A172 (cell line): ENCODE results near the gene N4BP2L2. TPM values are rescaled to one million over a fixed set of nuclear protein-coding genes. Genes with fewer than 3 reads are reported as not detected.

Experiments used
- DNase-seq: peaks from one replicate; pipeline ENCODE4 v3.0.0-alpha.2; 2015; ENCODE audit warnings: low spot score
- total RNA-seq: library from RNA; depleted of rRNA; stranded (reverse); fragments of >200 nt; shearing (Covaris generic); gene quantifications from 2 replicates; pipeline ENCODE4 v1.2.3, GENCODE V29; 2014

N4BP2L2 gene
- total RNA-seq, 1 experiment from 2014 or later, result 81.2 TPM

- DNase-seq, result no peak
Observed at GRCh38 chr13:32471187-32471922, 67.2 kb downstream of the N4BP2L2 start.

DNA sequence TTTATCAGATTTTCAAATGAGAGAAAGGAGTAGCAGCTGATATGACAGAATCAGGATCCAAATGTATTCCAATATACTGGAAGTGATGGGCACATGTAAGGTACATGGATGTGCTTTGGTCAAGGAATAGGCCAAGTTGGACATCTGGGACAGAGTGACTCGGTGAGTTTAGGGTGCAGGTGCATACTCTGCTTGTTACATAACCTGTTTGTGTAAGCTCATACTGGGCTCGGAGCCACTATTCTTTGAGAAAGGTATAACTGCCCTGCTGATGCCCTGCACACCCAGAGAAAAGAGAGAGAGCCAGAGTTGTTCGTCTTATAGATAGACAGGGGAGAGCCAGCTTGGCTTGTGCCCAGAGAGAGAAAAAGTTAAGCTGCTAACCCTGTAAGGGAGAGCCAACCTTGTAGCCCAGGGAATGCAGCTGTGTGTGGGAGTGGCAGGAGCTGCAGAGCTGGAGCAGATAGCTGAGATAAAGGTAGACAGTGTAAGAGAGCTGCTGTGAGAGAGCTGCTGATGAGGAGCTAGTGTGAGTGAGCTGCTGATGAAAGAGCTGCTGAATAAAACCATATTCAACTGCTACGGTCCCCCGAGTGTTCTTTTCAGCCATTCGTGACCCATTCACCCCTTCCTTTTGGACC is 70.0 kb downstream of the N4BP2L2 start:
- DNase-seq, result no peak

GRCh38 chr13:32456591-32456990 is 82.0 kb downstream of the N4BP2L2 start:
- DNase-seq, result no peak

DNA sequence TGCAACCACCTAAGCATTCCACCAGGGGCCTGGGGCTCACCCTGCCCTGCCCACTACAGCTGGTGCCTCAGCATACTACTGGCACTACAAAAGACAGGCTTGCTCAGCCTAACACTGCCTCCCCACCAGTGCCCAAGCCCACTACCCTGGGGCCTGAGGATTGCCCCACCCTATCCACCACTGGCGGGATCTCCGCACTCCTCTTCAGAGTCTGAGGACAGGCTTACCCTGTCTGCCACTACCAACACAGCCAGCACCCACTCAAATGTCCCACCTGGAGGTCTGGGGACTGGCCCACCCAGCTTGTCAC is 83.0 kb downstream of the N4BP2L2 start:
- DNase-seq, result no peak

DNA sequence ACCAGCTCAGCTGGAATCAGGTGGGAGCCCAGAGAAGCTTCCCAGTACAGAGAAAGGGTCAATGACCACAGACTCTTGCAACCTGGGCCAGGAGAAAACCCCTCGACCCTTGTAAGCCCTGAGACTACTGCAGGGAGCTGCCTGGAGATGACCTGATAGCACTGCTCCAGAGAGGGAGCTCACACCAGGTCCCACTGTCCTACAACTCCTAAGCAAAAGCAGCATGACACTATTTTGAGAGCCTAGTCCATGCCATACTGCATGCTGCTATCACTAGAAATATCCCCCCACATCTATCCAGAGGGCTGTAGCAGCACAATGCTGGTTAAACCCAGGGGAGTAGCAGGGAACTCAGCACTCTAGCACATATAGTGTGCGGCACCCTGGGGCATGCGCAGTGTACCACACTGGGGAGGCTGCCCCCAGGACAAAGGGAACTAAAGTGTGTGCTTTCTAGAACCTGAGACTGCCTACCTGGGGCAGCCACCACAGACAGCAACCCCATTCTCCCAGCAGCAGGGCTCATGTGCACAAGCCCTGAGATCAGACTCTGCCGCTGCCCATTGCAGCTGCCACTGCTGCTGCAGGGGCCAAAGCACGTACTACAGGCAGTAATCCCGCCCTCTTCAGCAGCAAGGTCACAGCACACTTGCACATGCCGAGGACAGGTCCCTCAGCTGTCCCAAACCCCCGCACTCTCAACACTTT is 83.6 kb downstream of the N4BP2L2 start:
- no peak for DNase-seq

- no peak for DNase-seq
Observed at GRCh38 chr13:32453981-32454380, 84.6 kb downstream of the N4BP2L2 start.

GRCh38 chr13:32448972-32449371 is 89.6 kb downstream of the N4BP2L2 start:
- no peak for DNase-seq

GRCh38 chr13:32447894-32448623 is 90.5 kb downstream of the N4BP2L2 start:
- DNase-seq, result no peak

DNA sequence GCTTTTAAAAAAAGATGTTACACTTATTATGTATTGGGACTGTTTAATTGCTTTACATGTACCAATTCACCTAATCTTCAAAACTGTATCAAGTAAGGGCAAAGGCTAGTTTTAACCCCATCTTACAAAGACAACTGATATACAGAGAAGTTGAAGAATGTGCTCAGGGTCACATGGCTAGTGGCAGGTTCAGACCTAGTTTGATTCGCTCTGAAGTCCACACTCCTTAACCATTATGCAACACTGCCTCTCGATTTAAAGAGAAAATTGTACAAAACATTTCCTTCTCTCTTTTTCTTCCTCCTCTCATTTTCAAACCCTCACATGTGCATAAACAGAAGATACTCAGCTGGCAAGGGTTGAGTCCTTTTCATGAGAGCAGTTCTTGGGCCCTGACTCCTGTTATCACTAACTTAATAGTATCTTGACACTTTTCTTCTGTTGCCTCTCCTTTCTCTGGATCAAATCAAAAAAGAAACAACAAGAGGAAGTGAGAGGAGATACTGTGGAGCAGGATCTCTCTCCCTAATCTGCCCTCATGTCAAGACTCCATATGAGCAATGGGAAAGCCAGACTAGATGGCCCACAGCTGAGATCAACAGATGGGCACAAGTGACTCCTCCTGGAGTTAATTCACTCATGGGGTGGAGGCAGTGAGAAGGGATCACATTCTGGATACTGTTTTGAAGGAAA is 91.7 kb downstream of the N4BP2L2 start:
- DNase-seq, result no peak

- no peak for DNase-seq
Observed at GRCh38 chr13:32446220-32446619, 92.4 kb downstream of the N4BP2L2 start.

GRCh38 chr13:32445461-32445860 is 93.1 kb downstream of the N4BP2L2 start:
- DNase-seq, result no peak

DNA sequence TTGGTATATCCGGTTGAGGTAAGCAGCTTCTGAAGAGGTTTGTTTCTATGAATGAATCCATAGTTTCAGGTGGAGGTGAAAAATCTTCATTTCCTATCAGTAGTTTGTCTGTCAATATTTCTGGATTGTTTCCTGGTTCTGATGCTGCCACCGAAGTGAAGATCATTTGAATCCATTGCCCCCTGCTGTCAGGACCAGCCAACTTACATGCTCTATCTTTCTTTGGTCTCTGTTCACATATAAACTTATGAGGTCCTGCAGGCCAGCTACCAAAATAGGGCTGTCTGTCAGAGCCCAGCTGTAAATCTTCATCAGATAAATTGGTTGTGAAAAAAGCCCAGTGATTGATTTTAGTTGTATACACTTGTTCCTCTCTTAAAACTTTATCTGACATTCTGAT is 95.5 kb downstream of the N4BP2L2 start:
- DNase-seq, result no peak

- DNase-seq, result no peak
Observed at GRCh38 chr13:32438871-32439270, 99.7 kb downstream of the N4BP2L2 start.

- no peak for DNase-seq
Observed at GRCh38 chr13:32432856-32433255, 105.7 kb downstream of the N4BP2L2 start.

- no peak for DNase-seq
Observed at GRCh38 chr13:32431361-32431760, 107.2 kb downstream of the N4BP2L2 start.

DNA sequence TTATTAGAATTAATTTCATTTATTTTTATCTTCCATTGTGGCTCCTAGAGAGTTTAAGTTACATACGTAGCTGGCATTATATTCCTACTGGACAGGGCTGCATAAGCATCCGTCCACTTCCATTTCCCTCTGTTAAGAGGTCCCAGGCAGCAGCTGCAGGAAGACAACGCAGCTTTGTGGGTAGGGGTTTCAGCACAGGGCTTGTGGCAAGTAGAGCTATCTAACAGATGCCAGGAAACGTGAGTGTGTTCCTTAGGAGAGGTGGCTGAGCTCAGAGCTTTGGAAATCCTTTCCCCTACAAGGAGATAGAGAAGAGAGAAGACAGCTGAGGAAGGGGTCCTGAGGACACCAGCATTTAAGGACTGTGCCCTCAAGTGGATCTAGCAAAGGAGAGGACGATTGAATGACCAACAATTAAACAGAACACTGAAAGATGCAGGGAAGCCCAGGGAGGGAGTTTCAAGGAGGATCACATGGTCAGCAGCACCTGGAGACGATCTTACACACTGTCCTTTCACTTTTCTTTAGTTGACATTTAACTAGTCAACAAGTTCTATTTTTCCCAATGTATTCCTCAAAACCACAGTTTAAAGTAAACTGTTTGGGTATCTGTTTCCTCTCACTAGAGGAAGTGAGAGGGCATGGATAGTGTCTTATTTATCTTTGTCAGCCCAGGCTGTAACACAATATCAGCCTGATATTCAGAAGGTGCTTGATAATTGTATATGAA is 108.4 kb downstream of the N4BP2L2 start:
- DNase-seq, result no peak

DNA sequence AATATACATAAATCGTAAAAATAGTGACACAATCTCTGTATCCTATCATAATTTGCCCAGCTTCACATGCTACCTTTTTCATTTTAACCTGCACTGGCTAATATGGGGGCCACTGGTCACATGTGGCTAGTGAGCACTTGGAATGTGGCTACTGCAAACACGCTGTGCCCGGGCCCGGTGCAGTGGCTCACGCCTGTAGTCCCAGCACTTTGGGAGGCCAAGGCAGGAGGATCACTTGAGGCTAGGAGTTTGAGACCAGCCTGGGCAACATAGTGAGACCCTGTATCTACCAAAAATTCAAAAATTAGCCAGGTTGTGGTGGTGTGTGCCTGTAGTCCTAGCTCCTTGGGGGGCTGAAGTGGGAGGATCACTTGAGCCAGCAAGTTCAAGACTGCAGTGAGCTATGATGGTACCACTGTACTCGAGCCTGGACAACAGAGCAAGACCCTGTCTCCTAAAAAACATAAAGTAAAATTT is 109.1 kb downstream of the N4BP2L2 start:
- no peak for DNase-seq

DNA sequence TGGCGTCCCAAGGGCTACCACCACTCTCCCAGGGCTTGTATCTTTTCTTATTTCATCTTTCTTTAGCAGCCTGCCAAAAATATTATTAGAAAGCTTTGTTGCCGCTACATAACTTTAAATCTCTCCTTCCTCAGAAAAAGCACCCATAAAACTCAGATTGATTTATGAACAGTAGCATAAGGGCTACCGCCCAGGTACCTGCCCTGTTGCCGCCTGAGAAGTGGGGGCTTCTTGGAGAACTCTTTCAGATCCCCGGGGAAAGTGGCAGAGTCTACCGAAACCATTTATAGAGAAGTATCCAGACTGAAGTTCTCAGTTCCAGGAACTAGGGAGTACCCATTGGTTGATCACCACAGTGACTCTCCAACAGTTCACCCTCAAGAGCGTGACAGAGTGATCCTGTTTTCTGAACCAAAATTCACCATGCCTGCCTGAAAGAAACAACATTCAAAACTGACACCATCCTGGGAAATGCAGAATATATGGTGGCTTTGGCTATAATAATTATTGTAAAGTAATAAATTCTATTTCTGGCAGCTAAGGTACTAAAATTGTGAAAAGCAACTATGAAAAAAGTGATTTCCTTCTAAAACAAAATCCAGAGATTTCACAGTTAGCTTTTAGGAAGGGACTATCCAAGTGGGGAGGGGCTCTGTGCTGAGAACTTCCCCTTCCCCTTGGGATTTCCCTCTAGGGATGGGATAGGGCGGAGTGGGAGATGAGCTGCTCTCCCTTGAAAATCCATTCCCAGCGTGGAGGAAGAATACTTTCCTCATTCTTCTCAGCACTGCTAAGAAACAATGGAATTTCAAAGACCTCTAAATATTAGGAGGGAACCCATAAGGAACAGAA is 109.8 kb downstream of the N4BP2L2 start:
- DNase-seq, result no peak

DNA sequence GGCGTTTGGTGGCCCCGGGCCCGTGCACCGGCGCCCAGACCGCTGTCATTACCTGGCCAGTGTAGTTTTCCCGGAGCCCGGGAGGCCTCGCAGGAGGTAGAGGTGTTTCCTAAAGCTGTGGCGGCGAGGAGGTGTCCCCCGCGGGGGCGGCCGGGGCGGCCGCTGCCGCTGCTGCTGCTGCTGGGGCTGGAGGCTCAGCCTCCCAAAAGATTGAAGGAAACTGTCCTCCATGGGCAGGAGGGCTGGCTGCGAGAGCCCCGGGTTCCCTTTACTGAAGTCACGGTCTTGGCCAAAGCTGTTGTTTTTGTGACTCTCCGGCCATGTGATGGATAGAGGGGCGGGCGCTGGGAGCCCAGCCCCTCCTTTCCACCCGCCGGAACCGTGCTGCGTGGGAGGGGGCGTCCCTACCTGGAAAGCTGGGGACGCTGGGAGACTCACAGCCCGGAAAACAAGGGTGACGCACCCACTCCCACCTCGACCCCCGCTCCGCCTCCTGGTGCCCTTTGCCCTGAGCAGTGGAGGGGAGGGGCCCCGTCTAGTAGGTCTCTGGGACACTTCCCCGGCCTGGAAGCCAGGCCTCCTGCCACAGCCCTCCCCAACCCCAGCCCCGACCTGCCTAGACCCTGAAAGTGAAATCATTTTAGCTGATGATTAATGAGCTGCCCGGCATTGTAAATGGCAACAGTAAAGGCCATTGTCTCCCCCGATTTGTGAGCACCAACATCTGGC is 110.6 kb downstream of the N4BP2L2 start, which contains the start of gene N4BP2L1:
TSS of gene N4BP2L1 (minus strand) at position 279 of the 729 bp plus-strand sequence. CDS start at position 231, 48 bp downstream.
- peak; percentile 16 for DNase-seq
